GM18909 (cell line): ENCODE measurements around the gene SIX4.
A peak's percentile ranks its signal among the peaks of the same experiment; 100 is the strongest.
"Not testable (repeated sequence)": the region's sequence is repeated elsewhere in the genome, so short reads cannot be mapped to it uniquely, and the experiment has no call there.

ENCODE experiments used
- ATAC-seq: cut with Tn5 transposase; IDR thresholded peaks from one replicate; pipeline ENCODE4 v1.9.1; 2021; ENCODE audit warnings: mild to moderate bottlenecking; ENCODE audit not compliant: unreplicated experiment, poor library complexity

The SIX4 gene

DNA sequence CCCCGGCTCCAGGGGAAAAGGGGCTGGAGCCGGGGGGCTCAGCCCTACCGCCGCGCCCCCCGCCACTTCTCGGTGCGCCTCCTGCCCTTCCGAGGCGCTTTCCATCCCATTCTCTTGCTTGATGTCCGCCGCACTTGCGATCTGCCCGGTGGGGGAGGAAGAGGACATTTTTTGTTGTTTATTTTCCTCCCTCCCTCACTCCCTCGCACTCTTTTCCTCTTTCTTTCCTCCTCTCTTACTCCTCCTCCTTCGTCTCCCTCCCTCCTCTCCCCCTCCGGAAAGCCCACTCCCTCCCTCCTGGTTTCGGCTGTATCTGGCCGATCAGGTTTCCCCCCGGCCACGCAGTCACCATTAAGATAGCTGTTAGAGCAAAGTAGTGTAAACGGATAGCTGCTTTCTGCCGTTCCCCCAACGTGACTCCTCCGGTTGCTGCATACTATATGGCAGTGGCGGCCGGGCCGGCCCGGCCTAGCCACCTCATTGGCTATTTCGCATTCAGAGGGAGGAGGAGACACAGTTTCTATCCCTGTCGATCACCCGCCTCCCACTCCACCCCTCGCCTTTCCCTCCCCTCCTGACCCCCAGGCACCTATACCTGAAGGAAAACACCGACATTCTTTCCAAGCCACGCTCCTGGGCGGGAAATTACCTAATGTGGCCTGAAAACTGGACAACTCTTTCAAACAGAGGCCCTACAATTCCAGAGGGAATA is at the start of gene SIX4:
Gene SIX4 (minus strand): TSS at position 445 of the 712 bp plus-strand sequence. CDS start 277 bp downstream, at position 168.
- ATAC-seq: peak; percentile 39

DNA sequence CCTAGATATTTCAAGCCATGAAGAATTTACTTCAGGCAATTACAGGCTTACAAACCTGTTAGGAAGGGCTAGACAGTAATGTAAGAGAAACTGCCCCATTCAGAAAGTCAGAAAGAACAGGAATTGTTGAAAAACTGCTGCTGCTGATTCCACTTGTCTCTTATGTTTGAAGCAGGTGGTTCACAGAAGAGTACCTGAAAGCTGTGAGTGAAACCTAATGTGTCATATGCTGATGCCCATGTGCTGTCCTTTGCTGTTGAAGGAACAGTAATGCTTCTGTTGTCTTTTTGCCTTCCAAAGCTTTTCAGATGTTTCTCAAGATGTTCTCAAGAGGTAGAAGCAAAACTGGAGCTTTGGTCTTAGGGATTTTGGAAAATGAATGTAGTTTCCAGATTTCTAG is 49.4 kb upstream of the SIX4 start:
- peak; percentile 53 for ATAC-seq

DNA sequence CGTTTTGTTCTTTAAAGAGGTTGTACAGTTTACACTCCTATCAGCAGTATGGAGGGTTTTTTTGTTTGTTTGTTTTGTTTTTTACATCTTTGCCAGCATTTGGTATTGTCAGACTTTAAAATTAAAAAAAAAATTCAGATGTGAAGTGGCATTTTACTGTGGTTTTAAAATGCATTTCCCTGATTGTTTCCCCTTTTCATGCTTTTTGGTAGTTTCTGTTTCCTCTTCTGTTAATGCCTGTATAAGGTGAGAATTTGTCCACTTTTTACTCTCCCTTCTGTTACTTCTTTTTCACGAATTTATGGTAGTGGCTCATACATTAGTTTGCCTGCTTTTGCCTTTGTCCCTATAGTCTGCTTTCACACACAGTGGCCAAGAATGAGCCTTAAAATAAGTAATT is 47.0 kb upstream of the SIX4 start:
- no peak for ATAC-seq

DNA sequence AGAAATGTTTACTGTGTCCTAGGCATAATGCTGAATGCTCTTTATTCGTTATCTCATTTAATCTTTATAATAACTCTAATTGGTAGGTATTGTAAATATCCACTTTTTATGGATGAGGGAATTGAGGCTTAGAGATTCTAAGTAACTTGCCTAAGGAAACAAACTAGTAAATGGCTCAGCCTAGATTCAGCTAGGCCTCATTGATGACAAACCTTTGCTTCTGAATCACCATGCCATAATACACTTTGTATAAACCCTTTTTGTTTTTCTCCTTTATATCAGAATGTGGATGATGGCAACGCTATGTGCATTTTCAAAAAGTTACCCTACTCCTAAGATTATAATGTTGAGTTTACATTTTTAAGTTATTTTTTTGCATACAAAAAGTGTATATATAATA is 44.5 kb upstream of the SIX4 start:
- ATAC-seq: no peak

DNA sequence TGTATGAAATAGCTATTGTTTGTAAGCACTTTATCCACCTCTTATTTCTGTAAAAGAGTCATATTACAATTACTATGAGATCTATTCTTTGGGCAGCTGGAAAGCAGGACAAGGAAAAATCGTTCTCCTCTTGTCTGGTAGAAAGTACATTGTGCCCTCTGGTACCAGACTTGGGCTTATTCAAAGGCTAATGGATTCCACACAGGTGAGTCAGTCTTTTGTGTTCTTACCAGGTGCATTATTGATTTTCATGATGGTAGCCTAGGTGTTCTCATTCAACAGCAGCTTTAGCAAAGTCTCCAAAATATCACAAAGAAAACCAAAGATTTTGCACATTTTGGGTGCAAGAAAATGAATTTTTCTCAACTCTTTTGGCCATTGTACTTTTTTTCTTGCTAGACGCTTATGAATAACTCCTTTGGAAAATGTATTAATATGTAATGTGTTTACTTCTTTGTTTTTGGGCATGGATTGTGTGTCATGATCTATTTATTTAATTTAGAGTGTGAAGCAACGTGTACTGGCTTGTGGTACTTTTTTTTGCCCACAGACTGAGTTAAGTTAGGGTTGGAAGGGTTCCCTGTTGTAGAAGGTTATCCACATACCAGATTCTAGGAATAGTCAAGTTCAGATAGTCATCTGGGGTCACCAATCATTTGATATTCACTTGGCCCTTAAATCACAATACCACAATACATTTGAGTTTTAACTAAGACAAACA is 36.7 kb upstream of the SIX4 start:
- ATAC-seq: no peak

DNA sequence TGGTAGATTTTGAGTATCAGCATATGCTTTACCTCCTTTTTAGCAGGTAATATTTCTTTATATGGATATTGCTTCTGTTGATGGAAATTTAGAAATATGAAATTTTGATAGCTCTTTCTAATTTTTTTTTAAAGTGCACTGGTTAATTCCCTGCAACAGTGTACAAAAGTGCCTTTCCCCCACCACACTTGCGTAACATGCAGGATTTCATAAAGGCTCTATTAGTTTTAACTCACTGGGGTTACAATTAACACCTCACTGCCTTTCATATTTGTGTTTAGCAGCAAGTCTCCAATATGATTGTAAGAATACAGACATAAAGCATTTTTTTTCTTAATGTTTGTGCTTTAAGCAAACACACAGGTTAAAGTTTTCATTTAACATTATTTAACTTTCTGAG is 36.1 kb upstream of the SIX4 start:
- no peak for ATAC-seq

DNA sequence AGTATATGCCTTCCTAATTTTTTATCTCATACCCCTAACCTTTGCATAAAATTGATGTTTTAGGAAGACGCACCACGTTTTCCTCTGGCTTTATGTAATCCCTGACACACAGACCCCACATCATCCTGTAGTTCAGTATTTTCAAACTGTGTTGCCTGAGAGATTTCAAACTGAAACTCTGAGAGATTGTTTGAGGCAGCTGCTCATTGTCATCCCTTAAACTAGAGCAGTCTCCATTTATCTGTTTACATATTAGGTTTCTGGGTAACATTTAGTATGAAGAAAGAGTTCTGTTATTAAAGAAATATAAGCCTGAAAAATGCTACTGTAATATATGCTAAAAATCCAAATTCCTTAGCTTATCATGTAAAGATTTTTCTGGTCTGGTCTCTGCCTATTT is 34.7 kb upstream of the SIX4 start:
- peak; percentile 53 for ATAC-seq

DNA sequence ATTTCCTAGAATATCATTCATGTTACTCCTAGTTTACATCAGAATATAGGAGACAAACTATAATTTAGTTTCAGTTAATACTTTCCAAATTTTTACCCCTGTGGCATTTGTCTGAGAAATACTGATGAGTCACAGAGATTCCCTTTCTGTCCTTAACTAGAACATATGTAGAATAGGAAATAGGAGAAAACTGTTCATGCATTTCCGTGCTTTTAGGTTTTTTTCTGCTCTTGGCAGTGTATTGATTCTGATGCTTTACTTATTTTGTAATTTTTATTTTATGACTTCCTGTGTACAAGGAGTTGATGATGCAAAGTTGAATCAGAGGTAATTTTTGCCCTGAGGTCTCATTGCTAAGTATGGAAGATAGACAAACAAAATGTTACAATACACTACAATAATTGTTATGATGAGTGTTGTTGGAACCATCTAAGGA is 33.4 kb upstream of the SIX4 start:
- no peak for ATAC-seq

DNA sequence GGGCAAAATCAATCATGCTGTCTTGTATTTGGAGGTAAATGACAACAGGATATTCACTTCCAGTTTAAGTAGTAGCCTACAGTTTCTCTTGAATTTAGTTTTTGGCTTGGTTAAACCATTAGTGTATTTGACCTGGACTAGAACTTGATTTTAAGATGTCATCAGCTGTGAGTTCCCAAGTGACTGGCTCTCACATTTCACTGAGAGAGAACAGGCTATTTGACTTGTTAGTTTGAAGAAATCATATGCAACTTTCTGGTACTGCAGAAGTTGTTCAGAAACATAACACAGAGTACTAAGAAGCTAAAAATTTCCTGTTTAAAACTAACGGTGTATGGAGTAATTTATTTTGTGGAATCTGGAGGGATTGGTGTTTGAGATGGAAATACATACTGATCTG is 32.7 kb upstream of the SIX4 start:
- ATAC-seq: no peak

DNA sequence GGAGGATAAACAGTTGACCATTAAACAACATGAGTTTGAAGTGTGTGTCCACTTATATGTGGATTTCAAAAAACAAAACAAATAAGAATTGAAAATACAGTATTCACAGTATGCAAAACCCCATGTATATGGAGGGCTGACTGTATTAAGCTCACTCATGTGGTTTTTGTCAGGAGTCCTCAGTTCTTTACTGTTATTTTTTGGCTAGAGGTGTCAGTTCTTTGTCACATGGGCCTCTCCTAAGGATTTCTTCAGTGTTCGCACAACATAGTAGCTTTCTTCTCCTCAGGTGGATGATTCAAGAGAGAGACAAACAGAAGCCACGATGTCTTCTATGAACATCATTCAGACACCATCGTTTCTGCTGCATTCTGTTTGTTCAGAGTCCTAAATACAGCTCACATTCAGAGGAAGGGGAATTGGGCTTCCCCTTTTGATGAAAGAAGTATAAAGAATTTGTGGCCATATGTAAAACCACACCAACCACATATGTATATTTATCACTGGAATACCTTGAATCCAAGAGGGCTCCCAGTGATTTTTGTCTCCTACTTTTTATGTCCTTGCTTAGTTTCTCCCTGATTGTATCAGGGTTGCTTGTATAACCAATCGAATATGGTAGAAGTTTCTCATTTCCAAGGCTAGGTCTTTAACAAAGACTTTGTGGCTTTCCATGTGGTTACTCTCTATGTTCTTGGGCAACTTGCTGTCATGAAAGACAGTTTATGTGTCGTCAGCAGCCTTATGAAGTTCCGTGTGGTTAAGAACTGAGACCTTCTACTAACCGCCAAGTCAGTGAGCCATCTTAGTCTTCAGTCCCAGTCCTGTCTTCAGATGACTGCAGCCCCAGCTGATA is 29.3 kb upstream of the SIX4 start:
- ATAC-seq: peak; percentile 99

DNA sequence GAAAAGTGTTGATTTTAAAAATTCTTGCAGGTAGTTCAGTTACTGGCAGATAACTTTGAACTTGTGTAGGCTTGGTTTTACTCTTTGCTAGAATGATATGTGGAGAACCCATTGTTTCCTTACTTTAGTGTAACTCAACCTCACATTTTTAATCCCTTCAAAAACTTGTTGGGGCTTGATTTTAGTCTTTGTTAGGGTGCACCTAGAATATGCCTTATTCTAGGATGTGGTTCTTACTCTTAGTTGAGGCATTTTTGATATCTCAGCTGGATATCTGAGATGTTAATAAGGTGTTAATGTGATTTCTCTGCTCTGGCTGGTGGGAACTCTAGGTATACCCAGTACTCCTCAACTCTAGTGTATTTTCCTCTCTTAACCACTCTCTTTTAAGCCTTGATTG is 20.4 kb upstream of the SIX4 start:
- no peak for ATAC-seq

DNA sequence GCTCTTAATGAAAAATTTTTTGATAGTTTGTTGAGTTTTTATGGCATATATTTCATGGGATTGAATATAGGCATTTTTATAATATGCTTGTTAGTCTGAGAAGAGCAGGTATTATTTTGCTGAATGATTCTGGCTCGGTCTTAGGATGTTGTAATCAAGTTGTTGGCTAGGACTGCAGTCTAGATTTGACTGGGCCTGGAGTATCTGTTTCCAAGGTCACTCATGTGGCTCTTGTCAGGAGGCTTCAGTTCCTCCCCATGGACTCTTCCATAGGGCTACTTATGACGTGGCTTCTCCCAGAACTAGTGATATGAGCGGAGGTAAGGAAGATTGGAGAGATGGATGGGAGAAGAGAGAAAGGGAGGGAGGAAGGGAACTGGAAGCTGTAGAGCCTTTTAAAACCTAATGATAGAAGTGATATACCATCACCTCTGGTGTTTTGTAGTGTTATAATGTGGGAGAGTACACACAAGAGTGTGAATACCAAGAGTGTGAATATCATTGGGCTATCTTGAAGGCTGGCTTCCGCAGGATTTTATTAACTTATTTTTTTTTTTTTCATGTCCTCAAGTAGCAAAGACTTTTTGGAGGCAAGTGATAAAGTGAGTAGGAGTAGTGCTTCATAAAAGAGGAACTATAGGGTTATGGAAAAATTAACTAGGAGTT is 14.8 kb upstream of the SIX4 start:
- no peak for ATAC-seq

DNA sequence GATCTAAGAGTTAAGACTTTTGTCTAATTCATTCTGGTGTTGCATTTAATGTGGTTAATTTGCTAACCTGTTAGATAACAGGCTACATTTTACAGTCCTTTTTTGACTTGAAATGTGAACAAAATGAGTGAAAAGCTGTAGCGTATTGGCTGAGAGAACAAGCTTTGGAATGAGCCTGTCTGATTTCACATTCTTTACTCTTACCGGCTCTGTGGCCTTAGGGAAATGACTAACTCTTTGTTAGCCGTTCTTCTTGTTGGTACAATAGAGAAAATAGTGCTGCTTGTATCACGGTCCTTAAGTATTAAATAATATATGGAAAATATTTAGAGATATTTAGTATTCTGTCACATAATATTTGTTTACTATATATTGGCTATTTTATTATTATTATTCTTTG is 12.3 kb upstream of the SIX4 start:
- ATAC-seq: no peak

DNA sequence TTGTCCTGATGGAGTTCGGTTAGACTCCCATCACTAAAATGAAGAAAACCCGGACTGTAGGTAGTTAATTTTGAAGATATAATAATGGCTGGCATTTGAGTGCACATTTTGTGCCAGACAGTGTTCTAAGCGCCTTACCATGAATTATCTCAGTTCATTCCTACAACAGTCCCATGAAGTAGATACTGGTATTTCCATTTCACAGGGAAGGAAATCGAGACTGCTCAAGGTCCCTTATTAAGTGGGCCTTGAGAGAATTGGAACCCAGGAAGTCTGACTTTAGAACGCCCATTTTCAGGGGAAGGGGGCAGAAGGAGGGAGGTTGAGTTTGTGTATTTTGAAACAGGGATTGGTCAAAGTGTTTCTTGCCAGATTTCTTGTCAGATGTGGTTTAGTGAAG is 11.3 kb upstream of the SIX4 start:
- ATAC-seq: no peak

DNA sequence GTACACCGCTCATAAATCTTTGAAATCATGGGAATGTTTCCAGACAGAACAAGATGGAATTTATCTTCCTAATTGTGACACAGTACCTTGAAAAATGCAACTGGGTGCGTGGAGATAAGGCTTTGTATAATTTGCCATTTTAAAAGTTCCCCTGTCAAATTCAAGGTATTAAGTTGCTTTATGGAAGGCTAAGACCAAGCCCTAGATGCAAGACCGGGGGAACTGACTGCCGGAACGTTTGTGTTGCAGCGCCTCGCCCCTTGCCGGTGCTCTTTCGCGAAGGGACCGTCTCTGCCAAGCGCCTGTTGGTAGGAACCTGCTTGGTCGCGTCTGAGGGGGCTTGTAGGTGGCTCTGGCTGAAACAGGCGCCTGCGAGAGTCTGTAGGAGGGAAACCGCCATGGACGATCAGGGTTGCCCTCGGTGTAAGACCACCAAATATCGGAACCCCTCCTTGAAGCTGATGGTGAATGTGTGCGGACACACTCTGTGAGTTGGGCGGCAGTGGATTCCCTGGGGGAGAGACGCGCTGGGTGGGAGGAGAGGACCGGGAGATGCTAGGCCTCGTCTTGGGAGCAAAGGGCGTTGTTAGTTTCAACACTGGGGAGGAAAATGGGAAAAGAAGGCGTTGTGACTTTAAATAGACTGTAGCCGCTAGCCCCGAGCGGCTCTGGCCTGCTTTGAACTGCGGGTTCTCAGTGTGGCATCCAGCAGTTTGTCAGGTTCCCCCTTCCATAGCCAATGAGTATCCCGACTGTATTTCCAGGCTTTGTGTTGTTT is 10.5 kb upstream of the SIX4 start, which contains the start of gene MNAT1:
Gene MNAT1 (plus strand): TSS at position 297 of the 778 bp plus-strand sequence. CDS start 102 bp downstream, at position 399.
- peak; percentile 98 for ATAC-seq

DNA sequence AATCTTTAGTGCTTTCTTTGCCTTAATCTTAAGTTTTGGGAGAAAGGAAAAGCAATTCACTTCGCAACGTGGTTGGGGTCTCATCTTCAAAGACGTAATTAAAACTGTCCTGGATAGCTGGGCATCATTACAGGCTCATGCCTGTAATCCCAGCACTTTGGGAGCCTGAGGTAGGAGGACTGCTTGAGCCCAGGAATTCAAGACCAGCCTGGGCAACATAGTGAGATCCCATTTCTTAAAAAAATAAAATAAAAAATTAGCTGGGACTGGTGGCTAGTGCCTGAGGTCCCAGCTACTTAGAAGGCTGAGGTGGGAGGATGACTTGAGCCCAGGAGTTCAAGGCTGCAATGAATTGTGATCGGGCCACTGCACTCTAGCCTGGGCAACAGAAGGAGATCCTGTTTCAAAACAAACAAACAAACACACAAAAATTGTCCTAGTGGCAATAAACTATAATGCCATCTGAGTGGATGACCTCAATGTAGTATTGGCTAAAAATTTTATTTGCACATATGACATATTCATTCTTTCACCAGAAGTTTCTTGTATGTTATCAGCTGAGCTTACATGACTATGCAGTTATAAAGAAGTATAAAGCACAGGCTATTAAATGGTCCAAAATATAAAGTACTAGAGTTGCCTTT is 8.8 kb upstream of the SIX4 start:
- no peak for ATAC-seq

DNA sequence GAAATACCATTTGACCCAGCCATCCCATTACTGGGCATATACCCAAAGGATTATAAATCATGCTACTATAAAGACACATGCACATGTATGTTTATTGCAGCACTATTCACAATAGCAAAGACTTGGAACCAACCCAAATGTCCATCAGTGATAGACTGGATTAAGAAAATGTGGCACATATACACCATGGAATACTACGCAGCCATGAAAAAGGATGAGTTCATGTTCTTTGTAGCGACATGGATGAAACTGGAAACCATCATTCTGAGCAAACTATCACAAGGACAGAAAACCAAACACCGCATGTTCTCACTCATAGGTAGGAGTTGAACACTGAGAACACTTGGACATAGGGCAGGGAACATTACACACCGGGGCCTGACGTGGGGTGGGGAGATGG is 7.1 kb upstream of the SIX4 start:
- ATAC-seq: not testable (repeated sequence)

DNA sequence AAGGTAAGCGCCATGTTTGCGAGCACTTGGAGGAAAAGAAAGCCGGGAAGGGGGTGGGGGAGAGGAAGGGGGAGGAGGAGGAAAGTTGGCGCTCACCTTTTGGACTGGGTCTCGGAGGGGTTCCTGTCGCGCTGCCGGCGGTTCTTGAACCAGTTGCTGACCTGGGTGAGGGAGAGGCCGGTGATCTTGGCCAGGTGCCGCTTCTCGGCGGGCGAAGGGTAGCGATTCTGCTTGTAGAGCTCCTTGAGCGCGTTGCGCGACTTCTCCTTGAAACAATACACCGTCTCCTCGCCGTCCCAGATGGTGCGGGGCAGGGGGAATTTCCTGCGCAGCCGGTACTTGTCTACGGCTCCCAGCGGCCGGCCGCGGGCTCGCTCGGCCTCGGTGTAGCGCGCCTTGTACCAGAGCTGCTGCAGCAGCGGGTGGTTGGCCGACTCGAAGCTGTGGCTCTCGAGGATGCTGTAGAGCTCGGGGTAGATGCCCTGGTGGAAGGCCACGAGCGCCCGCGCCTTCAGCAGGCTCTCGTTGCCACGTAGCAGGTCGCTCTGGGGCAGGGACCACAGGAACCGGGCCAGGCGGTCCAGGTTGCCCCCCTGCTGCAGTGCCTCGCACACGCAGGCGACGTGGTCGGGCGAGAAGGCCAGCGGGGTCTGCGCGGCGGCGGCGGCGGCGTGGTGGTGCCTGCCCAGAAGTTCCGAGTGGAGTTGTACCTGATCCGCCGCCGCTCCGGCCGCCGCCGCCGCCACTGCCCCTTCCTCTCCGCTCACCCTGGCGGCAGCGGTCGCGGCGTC is 840 bp downstream of the SIX4 start:
- ATAC-seq: peak; percentile 51
